HG02610 (cell line): ENCODE results near the gene SCUBE1.

Experiments
- ATAC-seq: cut with Tn5 transposase; IDR thresholded peaks from one replicate; pipeline ENCODE4 v1.9.1; 2021; ENCODE audit warnings: mild to moderate bottlenecking, moderate library complexity; ENCODE audit not compliant: unreplicated experiment

SCUBE1 gene

DNA sequence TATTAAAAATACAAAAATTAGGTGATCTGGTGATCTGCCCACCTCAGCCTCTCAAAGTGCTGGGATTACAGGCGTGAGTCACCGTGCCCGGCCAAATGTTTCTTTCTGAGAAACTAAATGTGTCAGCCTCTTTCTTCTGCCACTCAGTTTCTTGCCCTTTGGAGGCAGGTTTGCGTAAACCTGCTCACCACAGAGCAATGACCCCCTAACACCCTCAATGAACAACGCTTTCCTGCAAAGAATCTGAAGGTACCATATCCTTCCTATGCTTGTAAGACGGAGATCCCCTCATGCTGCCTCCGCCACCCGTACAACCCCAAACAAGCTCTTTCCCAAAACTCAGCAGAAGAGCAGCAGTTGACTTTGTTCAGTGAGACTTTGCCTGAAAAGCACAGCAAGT, 117.6 kb downstream of the SCUBE1 start:
- no peak for ATAC-seq

DNA sequence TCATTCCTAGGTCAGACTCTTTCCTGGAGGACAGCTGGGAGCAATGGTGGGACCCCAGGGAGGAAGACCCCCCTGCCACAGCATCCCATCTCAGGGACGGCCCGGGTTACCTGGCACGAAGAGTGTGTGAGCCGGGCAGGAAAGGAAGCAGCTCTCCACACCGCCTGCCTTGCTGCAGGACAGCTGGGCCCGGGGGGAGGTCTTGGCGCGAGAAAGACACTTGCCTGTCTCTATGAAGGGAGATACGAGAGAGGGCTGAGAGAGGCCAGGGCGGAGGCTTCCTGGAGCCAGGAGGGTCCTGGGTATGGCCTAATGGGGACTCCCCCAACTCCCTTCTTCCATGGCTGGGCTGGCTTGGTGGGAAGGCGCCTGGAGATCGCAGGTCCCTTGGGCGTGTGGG, 120.2 kb downstream of the SCUBE1 start:
- no peak for ATAC-seq

DNA sequence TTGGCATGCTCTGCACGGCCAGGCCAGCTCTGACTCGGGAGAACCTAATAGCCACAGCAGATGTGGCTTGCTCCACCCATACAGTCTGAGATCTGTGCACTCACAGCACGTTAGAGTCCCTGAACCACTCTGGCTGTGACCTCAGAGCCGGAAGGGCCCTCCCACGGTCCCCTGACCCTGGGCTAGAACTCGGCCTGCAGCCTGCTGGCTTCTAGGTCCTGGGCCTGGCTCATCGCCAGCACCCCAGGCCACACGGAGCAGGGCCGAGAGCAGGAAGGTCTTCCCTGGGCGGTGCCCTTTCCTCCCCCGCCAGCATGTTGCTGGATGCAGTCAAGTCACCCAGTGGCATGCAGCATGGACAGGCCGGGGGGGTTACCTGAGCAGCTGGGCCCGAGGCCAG, 120.9 kb downstream of the SCUBE1 start:
- no peak for ATAC-seq

DNA sequence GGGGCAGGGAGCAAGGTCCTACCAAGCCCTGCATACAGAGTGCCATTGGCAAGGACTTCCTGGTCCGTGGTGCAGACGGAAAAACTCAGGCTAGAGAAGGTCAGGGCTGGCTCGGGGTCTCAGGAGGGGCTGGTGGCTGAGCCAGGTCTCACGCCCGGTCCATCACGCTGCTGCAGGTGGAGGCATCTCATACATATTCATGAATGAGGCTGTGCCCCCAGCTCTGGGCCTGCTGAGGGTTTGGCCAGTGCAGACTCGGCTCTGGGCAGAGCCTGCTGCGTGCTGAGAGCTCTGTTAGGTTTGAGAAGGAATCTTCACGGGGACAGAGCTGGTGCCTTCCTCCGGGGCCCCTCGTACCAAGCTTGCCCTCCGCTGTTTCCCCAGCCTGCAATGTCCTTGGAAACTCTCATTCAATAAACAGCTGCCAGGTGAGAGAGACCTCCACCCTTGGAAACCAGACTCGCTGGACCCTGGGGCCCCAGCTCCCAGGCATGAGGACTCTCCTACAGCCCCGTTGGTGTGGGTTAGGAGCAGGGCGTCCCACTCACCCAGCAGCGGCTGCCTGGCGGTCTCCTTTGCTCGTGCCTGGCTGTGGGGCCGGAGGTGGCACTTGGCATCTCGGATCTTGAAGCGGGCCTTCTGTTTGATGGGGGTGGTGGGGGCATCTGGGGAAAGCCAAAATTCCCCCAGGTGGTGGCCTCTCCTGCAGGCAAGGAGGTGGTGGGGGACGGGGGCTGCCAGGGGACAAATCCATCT, 122.4 kb downstream of the SCUBE1 start:
- no peak for ATAC-seq

DNA sequence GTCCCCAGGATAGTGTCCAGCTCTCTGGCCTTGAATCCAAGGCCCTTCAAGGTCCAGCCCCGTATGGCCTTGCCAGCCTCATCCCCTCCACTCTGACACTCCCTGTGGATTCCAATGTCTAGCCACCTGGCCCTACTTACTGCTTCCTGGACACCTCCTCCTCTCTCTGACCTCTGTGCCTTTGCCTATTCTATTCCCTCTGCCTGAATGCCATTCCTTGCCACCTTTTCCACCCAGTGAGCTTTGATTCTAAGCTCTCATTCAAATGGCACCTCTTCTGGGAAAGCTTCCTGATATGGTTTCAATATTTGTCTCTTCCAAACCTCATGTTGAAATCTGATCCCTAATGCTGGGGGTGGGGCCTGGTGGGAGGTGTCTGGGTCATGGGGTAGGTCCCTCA, 124.4 kb downstream of the SCUBE1 start:
- ATAC-seq = no peak

DNA sequence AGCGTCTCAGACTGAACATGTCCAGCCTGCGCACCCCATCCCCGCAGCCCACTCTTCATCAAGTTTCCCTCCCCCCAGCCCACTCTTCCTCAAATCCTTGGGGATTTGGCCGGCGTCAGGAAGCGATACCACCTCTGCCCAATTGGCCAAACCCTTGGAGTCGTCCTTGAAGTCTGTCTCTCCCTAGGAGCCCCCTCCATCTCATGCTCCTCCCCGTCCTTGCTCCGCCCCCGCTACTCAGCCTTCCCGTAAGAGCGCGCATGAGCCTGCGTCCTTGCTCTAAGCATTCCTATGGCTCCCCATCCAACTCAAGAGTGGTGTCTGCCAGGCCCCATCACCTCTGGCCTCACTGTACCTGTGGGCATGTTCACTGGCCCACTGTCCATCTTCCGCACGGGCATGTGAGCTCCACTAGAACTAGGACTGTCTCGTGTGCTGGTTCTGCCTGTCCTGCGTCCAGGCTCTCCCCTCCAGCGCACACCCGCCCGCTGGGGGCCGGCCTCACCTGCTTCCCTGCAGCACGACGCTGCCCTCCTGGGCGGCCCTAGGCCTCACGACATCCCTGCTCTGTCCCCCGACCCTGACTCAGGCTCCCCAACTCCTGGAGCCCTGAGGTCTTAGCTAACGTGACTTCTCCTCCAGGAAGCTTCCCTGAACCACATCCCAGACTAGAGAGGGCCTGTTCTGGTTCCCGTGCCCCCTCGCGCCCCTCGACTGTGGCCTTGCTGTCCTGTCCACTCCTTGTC, 125.7 kb downstream of the SCUBE1 start:
- no peak for ATAC-seq

DNA sequence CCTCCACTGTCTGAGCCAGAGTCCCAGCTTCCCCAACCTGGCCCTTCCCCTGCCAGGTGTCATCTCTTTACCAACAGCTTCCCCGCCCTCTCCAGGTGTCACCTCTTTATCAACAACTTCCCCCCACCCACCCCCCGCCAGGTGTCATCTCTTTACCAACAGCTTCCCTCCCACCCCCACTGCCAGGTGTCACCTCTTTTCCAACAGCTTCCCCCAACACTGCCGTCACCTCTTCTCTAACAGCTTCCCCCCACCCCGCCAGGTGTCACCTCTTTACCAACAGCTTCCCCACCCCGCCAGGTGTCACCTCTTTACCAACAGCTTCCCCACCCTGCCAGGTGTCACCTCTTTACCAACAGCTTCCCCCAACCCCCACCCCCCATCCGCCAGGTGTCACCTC, 126.4 kb downstream of the SCUBE1 start:
- no peak for ATAC-seq

DNA sequence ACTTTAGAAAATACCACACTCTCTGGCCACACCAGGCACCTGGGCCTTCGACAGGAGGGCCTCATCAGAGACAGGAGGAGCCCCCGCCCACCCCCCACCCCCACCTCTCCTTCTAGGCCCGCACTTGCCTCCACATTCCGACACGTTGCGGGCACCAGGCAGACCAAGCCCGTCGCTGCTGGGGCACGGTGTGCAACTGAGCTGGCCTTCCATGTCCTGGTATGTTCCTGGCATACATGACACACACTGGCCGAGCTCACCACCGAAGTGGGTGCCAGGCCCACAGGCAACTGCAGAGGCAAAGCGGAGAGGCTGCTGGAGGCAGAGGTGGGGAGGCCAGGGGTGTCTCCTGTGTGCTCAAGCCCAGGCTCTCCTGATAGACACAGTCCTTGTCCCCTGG, 129.2 kb downstream of the SCUBE1 start:
- no peak for ATAC-seq

DNA sequence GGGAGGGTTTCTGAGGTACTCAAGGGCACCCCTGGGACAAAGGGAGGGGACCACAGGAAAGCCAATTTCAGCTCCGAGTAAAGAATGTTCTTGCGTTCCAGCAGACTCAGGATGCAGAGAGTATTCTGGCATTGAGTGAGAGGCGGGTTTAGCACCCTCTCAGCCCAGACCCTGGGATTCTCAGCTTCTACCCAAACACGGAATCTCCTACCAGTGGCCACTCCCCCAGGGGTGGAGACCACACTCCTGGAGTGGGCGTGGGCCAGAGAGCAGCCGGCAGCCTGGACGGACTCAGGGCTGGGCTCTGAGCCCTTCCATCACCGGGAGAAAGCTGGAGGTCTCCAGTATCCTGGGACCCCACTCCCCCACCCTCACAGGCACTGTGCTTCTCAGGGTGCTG, 130.1 kb downstream of the SCUBE1 start:
- ATAC-seq = no peak

DNA sequence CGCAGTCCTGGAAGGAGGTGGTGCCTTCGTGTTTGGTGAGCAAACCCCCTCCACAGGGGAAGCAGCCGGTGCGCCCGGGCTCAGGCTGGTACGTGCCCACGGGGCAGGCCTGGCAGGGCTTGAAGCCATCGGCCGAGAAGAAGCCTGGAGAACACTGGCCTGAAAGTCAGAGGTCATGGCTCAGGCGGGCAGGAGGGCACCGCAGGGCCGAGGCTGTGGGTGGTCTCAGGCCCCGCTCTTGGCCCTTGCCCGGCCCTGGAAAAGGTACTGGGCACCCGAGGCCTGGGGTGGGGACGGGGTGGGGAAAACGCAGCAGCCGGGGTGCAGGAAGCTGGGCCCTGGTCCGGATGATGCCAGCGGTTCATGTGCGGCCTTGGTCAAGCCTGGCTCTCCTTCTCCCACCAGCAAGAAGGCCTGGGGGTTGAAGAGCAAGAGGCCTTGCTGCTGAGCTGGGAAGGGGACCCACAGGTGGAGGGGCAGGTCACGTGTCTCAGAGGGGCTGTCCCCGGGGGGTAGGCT, 130.7 kb downstream of the SCUBE1 start:
- no peak for ATAC-seq

DNA sequence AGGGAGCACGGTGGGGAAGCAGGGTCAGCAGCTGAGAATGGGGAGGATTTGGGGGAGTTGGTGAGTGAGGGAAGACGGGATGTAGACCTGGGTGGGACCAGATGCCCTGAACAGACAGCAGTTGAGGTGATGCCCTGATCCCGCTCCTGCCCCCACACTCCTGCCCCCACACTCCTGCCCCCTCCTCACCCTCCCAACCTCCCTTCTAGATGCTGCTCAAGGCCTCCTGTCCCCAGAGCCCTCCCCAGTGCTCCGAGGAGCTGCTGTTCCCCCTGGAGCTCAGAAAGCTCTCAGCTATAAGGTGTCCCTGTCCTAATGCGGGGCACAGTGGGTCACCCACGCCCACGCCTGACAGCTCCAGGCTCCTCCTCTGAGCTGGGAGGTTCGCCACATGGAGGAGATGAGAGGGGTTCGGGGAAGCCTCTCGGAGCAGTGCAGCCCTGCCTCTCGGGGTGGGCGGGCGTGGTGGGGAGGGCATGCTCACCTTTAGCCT, 131.2 kb downstream of the SCUBE1 start:
- ATAC-seq = no peak

DNA sequence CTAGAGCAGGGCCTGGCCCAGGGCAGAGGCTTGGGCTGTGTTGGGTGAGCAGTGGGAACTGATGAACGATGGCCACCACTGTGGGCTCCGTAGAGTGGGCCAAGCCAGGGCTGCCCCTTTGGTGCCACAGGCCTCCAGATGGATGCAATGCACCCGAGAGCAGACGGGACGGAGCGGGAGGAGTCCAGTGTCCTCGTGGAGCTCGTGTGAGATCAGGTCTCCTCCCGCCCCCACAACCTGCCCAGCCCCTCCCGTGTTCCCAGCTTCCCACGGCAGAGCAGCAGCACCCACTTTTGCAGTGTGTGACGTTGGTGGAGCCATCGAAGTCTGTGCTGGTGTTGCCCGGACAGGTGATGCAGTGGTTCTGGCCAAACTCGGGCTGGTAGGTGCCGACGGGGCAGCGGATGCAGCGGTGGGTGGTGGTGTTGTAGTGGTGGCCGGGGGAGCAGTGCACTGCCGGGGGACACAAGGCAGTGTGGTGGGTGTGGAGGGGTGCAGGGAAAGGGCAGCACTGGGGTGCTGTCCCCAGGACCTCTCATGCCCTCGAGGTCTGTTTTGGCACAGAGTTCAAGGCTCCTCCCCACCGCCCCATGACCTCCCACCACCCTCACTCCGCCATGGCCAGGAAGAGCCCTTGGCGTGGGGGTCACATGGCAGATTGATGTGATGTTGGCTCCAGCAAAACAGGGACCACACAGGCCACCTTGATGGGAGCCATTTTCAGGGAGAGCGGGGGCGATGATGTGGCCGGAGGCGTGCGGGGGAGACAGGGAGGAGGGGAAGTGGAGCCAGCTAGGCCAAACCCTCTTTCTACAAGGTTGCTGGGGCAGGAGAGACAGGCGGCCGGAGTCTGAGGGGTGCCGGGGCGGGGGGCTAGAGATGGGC, 132.3 kb downstream of the SCUBE1 start:
- ATAC-seq = no peak

DNA sequence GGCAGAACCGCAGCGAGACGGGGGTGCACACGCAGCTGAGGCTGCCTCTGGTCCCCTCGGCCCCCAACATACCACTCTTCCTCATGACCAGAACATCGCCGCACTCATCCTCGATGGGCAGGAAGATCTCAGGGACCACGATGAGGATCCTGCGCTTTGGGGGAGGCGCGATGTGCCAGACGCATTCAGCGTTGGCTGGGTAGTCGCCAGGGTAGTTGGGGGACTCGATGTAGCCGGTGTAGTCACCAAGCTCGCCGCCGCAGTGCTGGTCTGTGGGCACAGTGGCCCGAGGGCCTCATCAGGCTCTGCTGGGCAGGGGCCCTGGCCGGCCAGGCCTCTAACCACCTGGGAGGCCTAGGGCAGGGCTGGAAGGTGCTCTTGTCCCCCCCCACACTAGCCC, 133.2 kb downstream of the SCUBE1 start:
- ATAC-seq = no peak

DNA sequence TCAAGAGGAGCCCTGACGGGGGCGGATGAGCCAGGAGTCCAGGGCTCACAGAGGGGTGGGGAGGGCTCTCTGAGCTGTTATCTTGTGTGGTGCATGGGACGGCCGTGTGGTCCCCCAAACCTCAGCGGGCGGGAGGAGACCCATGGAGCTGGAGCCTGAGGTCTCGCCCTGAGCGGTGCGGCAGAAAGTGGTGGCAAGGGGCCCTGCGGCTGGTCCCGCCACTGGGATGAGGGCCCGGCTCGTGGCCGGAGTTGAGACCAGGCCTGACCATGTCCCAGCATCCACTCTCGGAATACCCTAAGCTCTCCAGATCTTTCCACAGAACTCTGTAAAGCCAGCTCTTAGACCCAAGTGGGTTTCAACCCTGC, 133.7 kb downstream of the SCUBE1 start:
- no peak for ATAC-seq

DNA sequence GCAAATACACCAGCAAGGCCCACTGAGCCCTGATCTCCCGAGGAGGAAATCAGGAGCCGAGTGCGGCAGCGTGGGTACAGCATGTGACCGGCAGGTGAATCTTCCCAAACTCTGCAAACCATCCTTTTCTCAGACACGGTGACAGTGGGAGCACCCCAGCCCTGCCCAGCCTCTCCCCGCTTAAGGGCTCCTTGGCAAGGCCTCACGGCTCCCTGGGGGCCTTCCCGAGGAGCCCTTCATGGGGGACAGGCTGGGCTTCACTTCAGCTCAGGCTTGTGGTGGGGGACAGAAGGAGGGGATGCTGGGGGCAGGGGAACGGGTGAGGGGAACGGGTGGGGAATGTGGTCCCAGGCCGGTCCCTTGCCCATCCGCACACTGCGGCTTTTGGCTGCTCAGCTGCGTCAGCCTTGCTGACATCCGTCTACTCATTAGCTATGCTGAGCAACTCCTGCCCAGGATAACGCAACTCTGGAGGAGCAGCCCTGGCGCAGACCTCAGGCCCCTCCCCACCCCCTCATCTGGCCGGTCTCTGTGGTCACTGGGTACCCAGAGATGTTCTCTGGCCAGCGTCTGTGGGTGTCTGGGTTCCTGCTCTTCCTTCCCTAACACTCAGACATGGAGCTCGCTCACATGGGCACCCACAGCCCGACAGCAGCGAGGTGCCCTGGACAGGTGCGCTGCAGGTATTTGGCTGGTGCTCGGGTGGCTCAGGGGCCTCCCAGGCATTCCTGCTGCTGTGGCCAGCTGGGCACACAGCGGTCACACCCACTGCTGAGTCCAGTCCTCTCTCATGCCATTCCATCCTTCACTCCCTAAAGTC, 134.3 kb downstream of the SCUBE1 start:
- no peak for ATAC-seq

DNA sequence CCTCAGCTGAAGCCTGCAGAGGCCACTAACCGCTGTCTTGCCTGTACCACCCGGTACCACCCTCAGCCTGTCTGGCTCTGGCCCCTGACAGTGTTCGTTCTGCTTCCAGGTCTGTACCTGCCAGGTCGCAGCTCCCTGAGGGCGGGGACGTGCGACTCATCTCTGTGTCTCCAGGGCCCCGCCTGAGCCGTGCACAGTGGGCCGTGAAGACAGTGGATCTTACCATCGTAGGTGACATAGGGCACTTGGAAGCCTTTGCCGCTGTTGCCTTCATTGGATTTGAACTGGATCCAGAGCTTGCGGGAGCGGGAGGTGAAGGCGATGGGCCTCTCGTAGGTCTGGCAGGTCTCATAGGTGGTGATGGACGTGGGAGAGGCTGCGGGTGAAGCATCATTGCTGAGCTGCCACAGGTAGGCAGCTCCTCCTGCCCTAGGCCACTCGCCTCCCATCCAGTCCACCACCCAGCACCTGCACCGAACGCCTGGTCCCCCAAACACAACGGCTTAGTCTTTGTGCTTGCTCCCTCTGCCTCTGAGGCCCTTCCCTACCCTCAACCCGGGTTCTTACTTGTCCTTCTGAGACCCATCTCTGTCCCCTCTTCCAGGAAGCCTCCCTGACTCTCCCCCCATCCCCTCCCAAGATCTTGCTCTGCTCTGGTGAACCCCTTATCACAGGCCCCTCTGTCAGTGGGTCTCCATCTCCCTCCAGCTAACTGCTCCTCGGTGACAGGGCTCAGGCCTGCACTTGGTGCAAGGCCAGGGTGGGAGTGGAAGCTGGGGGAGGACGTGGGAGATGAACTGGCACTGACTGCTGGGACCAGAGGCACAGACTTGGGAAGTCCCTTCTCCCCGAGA, 135.1 kb downstream of the SCUBE1 start:
- no peak for ATAC-seq

DNA sequence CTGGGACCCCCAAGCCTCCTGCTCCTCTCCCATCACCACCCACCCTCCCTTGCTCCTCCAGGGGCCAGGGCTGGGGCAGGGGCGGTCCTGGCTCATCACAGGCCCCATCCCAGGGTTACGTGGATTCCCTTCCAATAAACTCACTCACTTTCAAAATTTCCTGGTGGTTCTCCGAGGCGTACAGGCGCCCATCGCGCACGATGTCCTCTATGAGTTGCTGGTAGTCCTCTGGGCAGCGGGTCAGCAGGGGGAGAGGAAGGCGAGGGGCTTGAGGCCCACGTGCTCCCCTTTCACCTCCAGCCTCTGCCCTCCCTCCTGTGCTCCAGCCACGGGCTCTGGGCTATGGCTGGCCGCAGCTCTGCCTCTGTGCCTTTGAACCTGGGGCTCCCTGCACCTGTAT, 135.8 kb downstream of the SCUBE1 start:
- ATAC-seq = no peak

DNA sequence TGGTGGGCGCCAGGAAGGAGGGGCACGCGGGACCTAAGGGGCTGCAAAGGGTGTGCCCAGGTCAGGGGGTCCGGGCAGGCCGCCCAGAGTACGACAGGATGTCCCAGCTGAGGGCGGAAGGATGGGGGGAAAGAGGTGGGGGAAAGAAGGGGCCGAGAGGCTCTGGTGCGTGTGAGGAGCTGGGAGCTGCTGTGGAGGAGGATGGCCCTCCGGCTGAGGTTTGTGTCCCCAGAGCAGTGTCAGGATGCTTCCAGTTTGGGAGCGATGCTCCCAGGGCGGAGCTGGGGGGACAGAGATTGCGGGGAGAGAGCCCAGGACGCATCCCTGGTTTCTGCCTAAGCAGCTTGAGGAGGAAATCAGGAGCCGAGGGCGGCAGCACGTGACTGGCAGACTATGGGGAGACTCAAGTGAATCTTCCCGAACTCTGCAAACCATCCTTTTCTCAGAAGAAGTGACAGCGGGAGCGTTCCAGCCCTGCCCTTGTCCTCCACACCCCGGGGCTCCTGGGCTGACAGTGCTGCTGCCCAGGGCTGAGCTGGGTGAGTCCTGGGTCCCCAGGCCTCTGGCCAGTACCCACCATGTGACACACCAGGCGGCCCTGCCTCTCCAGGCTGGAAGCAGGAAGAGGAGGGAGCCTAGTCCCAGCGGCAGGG, 136.5 kb downstream of the SCUBE1 start:
- no peak for ATAC-seq
